Lower leg skin (tissue), 4 donors: ENCODE results near the gene SLC35F6. TPM values are rescaled to one million over a fixed set of nuclear protein-coding genes. Genes with fewer than 3 reads are reported as not detected.

Experiments used
- DNase-seq, 2 donors: peaks; one replicate each; pipeline ENCODE4 v3.0.0-alpha.2; 2019; ENCODE audit warnings: low spot score in 2 of 2
- H3K4me3 ChIP-seq: fragments of 200-600 bp; sonication (generic); 2 replicates; pipeline ENCODE4 v1.5.1; 2017; ENCODE audit warnings: mild to moderate bottlenecking, low read depth; ENCODE audit not compliant: poor library complexity, severe bottlenecking
- CTCF ChIP-seq, 3 donors: fragments of 450-650 bp; IDR thresholded peaks; one replicate each; pipeline ENCODE4 v1.5.1; 2016; ENCODE audit warnings: antibody characterized with exemption in 3 of 3, mild to moderate bottlenecking in 3 of 3, moderate library complexity in 2 of 3
- POLR2A ChIP-seq, 2 donors: fragments of 450-650 bp; IDR thresholded peaks; one replicate each; pipeline ENCODE4 v1.6.1; 2016 to 2017; ENCODE audit warnings: antibody characterized with exemption in 2 of 2, mild to moderate bottlenecking in 1 of 2, moderate library complexity in 1 of 2
- WGBS, 2 donors: methylation state at CpG; one replicate each; pipeline ENCODE4 v1.1.5; 2018; 5-methylcytosine and 5-hydroxymethylcytosine counted together
- intact Hi-C: fragments of 100-400 bp; cut with DNase I; formaldehyde crosslinking; loops from one replicate; pipeline ENCODE4 v1.15.0; 2023; ENCODE audit warnings: low total_unique reads
- total RNA-seq, 4 donors: library from RNA; depleted of rRNA; stranded (reverse); fragments of >200 nt; gene quantifications; one replicate each; pipeline ENCODE4 v1.1.0, GENCODE V29; 2016

SLC35F6 gene
- total RNA-seq, 4 donors from 2014 or later = 51.0 to 96.7 (median 87.4) TPM

GRCh38 chr2:26778098-26778497 is 14.0 kb downstream of the SLC35F6 start:
- intact Hi-C loops = no loop called here
- H3K4me3 ChIP-seq = no peak overlapping the region
- 89 to 95% methylated on average over 10 to 18 of the region's 18 CpGs for WGBS, 2 donors
- TF ChIP-seq POLR2A (IDR thresholded peaks at IDR 0.05) (no peak), CTCF (IDR thresholded peaks at IDR 0.05) (no peak)
- no peak for DNase-seq

GRCh38 chr2:26778507-26778906 is 14.4 kb downstream of the SLC35F6 start:
- intact Hi-C loops = no loop called here
- TF ChIP-seq CTCF (IDR thresholded peaks at IDR 0.05) (no peak), POLR2A (IDR thresholded peaks at IDR 0.05) (no peak)
- H3K4me3 ChIP-seq = no peak overlapping the region
- 50 to 62% methylated on average over 3 of the region's 3 CpGs for WGBS, 2 donors
- no peak for DNase-seq

GRCh38 chr2:26780203-26780760 is 16.2 kb downstream of the SLC35F6 start:
- H3K4me3 ChIP-seq = no peak overlapping the region
- no peak for DNase-seq
- 52 to 61% methylated on average over 4 of the region's 4 CpGs for WGBS, 2 donors
- intact Hi-C loops = no loop called here
- TF ChIP-seq POLR2A (IDR thresholded peaks at IDR 0.05) = no peak
- TF ChIP-seq CTCF (IDR thresholded peaks at IDR 0.05) = no peak

GRCh38 chr2:26782876-26783704 is 19.0 kb downstream of the SLC35F6 start:
- intact Hi-C loops = no loop called here
- 54 to 55% methylated on average over 12 of the region's 12 CpGs for WGBS, 2 donors
- no peak for DNase-seq
- no peak for TF ChIP-seq CTCF (IDR thresholded peaks at IDR 0.05)
- TF ChIP-seq POLR2A (IDR thresholded peaks at IDR 0.05) = no peak
- H3K4me3 ChIP-seq = no peak overlapping the region

- no peak overlapping the region for H3K4me3 ChIP-seq
- 59 to 63% methylated on average over 19 of the region's 19 CpGs for WGBS, 2 donors
- intact Hi-C loops = no loop called here
- TF ChIP-seq POLR2A (IDR thresholded peaks at IDR 0.05) (no peak), CTCF (IDR thresholded peaks at IDR 0.05) (no peak)
- DNase-seq = no peak
Observed at GRCh38 chr2:26784570-26785234, 20.6 kb downstream of the SLC35F6 start.
